SK-N-SH treated with all-trans-retinoic acid at 6 μM for 48 hours (cell line): ENCODE data around the gene VWA5B1.
"Not testable (repeated sequence)": the region's sequence is repeated elsewhere in the genome, so short reads cannot be mapped to it uniquely, and the experiment has no call there.

Experiments used
- ATAC-seq: fragments of 200-7000 bp; cut with Tn5 transposase; 3 replicates; pipeline ENCODE4 v1.9.1; 2020; ENCODE audit warnings: mild to moderate bottlenecking, moderate library complexity
- ARNTL ChIP-seq: fragments of 450-650 bp; formaldehyde crosslinking; IDR thresholded peaks from 2 replicates; pipeline ENCODE4 v1.5.0; 2020; ENCODE audit warnings: low read depth, mild to moderate bottlenecking, moderate library complexity, borderline replicate concordance
- BACH2 ChIP-seq: fragments of 250-450 bp; sonication (Bioruptor Pico); IDR thresholded peaks from 2 replicates; pipeline ENCODE4 v1.9.0; 2021; ENCODE audit warnings: mild to moderate bottlenecking, borderline replicate concordance
- CSDC2 ChIP-seq: fragments of 250-450 bp; sonication (Bioruptor Pico); IDR thresholded peaks from 2 replicates; pipeline ENCODE4 v1.5.0; 2020; ENCODE audit warnings: mild to moderate bottlenecking, moderate library complexity
- CSRNP3 ChIP-seq: fragments of 250-450 bp; sonication (Bioruptor Pico); IDR thresholded peaks from 2 replicates; pipeline ENCODE4 v1.5.1; 2021; ENCODE audit warnings: mild to moderate bottlenecking, moderate library complexity
- ESRRG ChIP-seq: fragments of 250-450 bp; sonication (Bioruptor Pico); IDR thresholded peaks from 2 replicates; pipeline ENCODE4 v1.6.1; 2021; ENCODE audit warnings: mild to moderate bottlenecking
- GLIS3 ChIP-seq: fragments of 250-450 bp; sonication (Bioruptor Pico); IDR thresholded peaks from 2 replicates; pipeline ENCODE4 v1.5.0; 2020; ENCODE audit warnings: mild to moderate bottlenecking, moderate library complexity
- ISL1 ChIP-seq: fragments of 250-450 bp; sonication (Bioruptor Pico); IDR thresholded peaks from 2 replicates; pipeline ENCODE4 v2.1.2; 2022; ENCODE audit warnings: mild to moderate bottlenecking, moderate library complexity
- OSR1 ChIP-seq: fragments of 250-450 bp; sonication (Bioruptor Pico); IDR thresholded peaks from 2 replicates; pipeline ENCODE4 v1.8.0; 2022; ENCODE audit warnings: moderate library complexity, mild to moderate bottlenecking, inconsistent platforms
- POU6F1 ChIP-seq: fragments of 250-450 bp; sonication (Bioruptor Pico); IDR thresholded peaks from 2 replicates; pipeline ENCODE4 v1.8.0; 2021; ENCODE audit warnings: low read depth, mild to moderate bottlenecking, moderate library complexity, borderline replicate concordance
- PPARA ChIP-seq: fragments of 250-450 bp; sonication (Bioruptor Pico); IDR thresholded peaks from 2 replicates; pipeline ENCODE4 v1.5.0; 2020; ENCODE audit warnings: mild to moderate bottlenecking, borderline replicate concordance
- RARB ChIP-seq: fragments of 250-450 bp; sonication (Bioruptor Pico); IDR thresholded peaks from 2 replicates; pipeline ENCODE4 v1.8.0; 2021; ENCODE audit warnings: mild to moderate bottlenecking, moderate library complexity
- SNAI2 ChIP-seq: fragments of 250-450 bp; sonication (Bioruptor Pico); IDR thresholded peaks from 2 replicates; pipeline ENCODE4 v1.5.0; 2020; ENCODE audit warnings: mild to moderate bottlenecking, moderate library complexity
- TCF4 ChIP-seq: fragments of 250-450 bp; sonication (Bioruptor Pico); IDR thresholded peaks from 2 replicates; pipeline ENCODE4 v1.8.0; 2021; ENCODE audit warnings: mild to moderate bottlenecking, moderate library complexity, borderline replicate concordance
- TOX ChIP-seq: fragments of 250-450 bp; sonication (Bioruptor Pico); IDR thresholded peaks from 2 replicates; pipeline ENCODE4 v1.8.0; 2021; ENCODE audit warnings: mild to moderate bottlenecking, moderate library complexity, borderline replicate concordance
- TSHZ2 ChIP-seq: fragments of 250-450 bp; sonication (Bioruptor Pico); IDR thresholded peaks from 2 replicates; pipeline ENCODE4 v1.5.0; 2020; ENCODE audit warnings: mild to moderate bottlenecking, moderate library complexity
- ZC3H10 ChIP-seq: fragments of 250-450 bp; sonication (Bioruptor Pico); IDR thresholded peaks from 2 replicates; pipeline ENCODE4 v1.5.1; 2021; ENCODE audit warnings: mild to moderate bottlenecking, moderate library complexity
- ZFP3 ChIP-seq: fragments of 250-450 bp; sonication (Bioruptor Pico); IDR thresholded peaks from 2 replicates; pipeline ENCODE4 v1.5.0; 2020; ENCODE audit warnings: mild to moderate bottlenecking, moderate library complexity
- ZFP30 ChIP-seq: fragments of 450-650 bp; formaldehyde crosslinking; IDR thresholded peaks from 2 replicates; pipeline ENCODE4 v1.5.0; 2022; ENCODE audit warnings: mild to moderate bottlenecking, moderate library complexity
- ZNF565 ChIP-seq: fragments of 450-650 bp; formaldehyde crosslinking; conservative IDR thresholded peaks from 2 replicates; pipeline ENCODE4 v1.5.0; 2020; ENCODE audit warnings: low read depth, mild to moderate bottlenecking, moderate library complexity
- ZNF70 ChIP-seq: fragments of 450-650 bp; formaldehyde crosslinking; IDR thresholded peaks from 2 replicates; pipeline ENCODE4 v1.5.0; 2020; ENCODE audit warnings: mild to moderate bottlenecking, moderate library complexity
- ZNF8 ChIP-seq: fragments of 450-650 bp; formaldehyde crosslinking; IDR thresholded peaks from 2 replicates; pipeline ENCODE4 v1.5.0; 2020; ENCODE audit warnings: mild to moderate bottlenecking, moderate library complexity
- TF ChIP-seq, protein P1 (sequence below): fragments of 250-450 bp; sonication (Bioruptor Pico); IDR thresholded peaks from 2 replicates; pipeline ENCODE4 v1.5.1; 2020; ENCODE audit warnings: low read depth, mild to moderate bottlenecking, moderate library complexity
- TF ChIP-seq, protein P2 (sequence below): fragments of 250-450 bp; sonication (Bioruptor Pico); IDR thresholded peaks from 2 replicates; pipeline ENCODE4 v1.8.0; 2020; ENCODE audit warnings: mild to moderate bottlenecking, moderate library complexity, borderline replicate concordance

The VWA5B1 gene

GRCh38 chr1:20285510-20285909 is 5.2 kb upstream of the VWA5B1 start:
- no peak for ATAC-seq
- TF ChIP-seq CSDC2 (no peak), ZFP30 (CRISPR knock-in tag) (no peak), RARB (no peak), ISL1 (no peak), CSRNP3 (CRISPR knock-in tag) (no peak), PPARA (CRISPR knock-in tag) (no peak), POU6F1 (no peak), GLIS3 (no peak), TSHZ2 (CRISPR knock-in tag) (no peak), ZNF70 (CRISPR knock-in tag) (no peak), ZC3H10 (no peak), BACH2 (CRISPR knock-in tag) (no peak), ZNF565 (CRISPR knock-in tag) (no peak), ZNF8 (CRISPR knock-in tag) (no peak), ARNTL (CRISPR knock-in tag) (no peak), TOX (CRISPR knock-in tag) (no peak)
- TF ChIP-seq, protein P1, sequence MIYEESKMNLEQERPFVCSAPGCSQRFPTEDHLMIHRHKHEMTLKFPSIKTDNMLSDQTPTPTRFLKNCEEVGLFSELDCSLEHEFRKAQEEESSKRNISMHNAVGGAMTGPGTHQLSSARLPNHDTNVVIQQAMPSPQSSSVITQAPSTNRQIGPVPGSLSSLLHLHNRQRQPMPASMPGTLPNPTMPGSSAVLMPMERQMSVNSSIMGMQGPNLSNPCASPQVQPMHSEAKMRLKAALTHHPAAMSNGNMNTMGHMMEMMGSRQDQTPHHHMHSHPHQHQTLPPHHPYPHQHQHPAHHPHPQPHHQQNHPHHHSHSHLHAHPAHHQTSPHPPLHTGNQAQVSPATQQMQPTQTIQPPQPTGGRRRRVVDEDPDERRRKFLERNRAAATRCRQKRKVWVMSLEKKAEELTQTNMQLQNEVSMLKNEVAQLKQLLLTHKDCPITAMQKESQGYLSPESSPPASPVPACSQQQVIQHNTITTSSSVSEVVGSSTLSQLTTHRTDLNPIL = no peak
- TF ChIP-seq, protein P2, sequence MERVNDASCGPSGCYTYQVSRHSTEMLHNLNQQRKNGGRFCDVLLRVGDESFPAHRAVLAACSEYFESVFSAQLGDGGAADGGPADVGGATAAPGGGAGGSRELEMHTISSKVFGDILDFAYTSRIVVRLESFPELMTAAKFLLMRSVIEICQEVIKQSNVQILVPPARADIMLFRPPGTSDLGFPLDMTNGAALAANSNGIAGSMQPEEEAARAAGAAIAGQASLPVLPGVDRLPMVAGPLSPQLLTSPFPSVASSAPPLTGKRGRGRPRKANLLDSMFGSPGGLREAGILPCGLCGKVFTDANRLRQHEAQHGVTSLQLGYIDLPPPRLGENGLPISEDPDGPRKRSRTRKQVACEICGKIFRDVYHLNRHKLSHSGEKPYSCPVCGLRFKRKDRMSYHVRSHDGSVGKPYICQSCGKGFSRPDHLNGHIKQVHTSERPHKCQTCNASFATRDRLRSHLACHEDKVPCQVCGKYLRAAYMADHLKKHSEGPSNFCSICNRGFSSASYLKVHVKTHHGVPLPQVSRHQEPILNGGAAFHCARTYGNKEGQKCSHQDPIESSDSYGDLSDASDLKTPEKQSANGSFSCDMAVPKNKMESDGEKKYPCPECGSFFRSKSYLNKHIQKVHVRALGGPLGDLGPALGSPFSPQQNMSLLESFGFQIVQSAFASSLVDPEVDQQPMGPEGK (CRISPR knock-in tag) = no peak

DNA sequence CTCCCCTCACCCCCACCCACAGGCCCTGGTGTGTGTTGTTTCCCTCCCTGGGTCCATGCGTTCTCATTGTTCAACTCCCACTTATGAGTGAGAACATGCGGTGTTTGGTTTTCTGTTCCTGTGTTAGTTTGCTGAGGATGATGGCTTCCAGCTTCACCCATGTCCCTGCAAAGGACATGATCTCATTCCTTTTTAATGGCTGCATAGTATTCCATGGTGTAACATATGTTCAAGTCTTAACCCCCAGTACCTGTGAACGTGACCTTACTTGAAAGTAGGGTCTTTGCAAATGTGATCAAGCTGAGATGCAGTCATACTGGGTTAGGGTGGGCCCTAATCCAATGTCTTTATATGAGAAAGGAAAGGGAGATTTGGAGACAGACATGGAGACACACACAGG is 3.0 kb upstream of the VWA5B1 start:
- ATAC-seq = not testable (repeated sequence)

- no peak for ATAC-seq
- TF ChIP-seq GLIS3 (no peak), POU6F1 (no peak), TCF4 (CRISPR knock-in tag) (no peak), ZC3H10 (no peak), RARB (no peak), OSR1 (no peak), ZNF565 (CRISPR knock-in tag) (no peak), ZFP30 (CRISPR knock-in tag) (no peak), CSRNP3 (CRISPR knock-in tag) (no peak), ZNF70 (CRISPR knock-in tag) (no peak), CSDC2 (no peak), ISL1 (no peak), ZFP3 (CRISPR knock-in tag) (no peak), ARNTL (CRISPR knock-in tag) (no peak), BACH2 (CRISPR knock-in tag) (no peak), ESRRG (CRISPR knock-in tag) (no peak), SNAI2 (no peak)
- TF ChIP-seq, protein P2 (CRISPR knock-in tag) = no peak
- TF ChIP-seq, all 23 proteins: peak for 0
These were observed 990 bp downstream of the VWA5B1 start for GRCh38 chr1:20291645-20292084.
